Nephron (organoid): ENCODE measurements around the gene FOXL1.

Experiments used
- H3K27ac Mint-ChIP-seq, 3 experiments: 2 replicates each; pipeline ENCODE4 v1.8.0; 2020; ENCODE audit warnings: mixed read lengths in 3 of 3, mild to moderate bottlenecking in 2 of 3, moderate library complexity in 1 of 3
- H3K27me3 Mint-ChIP-seq: 2 replicates; pipeline ENCODE4 v1.8.0; 2021; ENCODE audit warnings: low read depth, mild to moderate bottlenecking, moderate library complexity, mixed read lengths
- H3K36me3 Mint-ChIP-seq: 2 replicates; pipeline ENCODE4 v1.8.0; 2020; ENCODE audit warnings: low read depth, mixed read lengths
- H3K4me1 Mint-ChIP-seq: 2 replicates; pipeline ENCODE4 v1.8.0; 2020; ENCODE audit warnings: mixed read lengths
- H3K4me3 Mint-ChIP-seq, 3 experiments: 2 replicates each; pipeline ENCODE4 v1.8.0; 2020; ENCODE audit warnings: mild to moderate bottlenecking in 3 of 3, mixed read lengths in 3 of 3, moderate library complexity in 2 of 3
- H3K9me3 Mint-ChIP-seq: 2 replicates; pipeline ENCODE4 v1.8.0; 2020; ENCODE audit warnings: mixed read lengths
- TF ChIP-seq, protein P1 (sequence below), 3 experiments: fragments of 200-600 bp; sonication (generic); IDR thresholded peaks; one replicate each; pipeline ENCODE4 v1.5.0; 2021; ENCODE audit warnings: antibody characterized with exemption in 3 of 3; ENCODE audit not compliant: unreplicated experiment in 3 of 3

The FOXL1 gene

GRCh38 chr16:86578061-86578599 is at the start of gene FOXL1:
Gene FOXL1 (plus strand): TSS chr16:86578549. CDS start chr16:86578724, 175 bp downstream.
- Mint-ChIP-seq H3K9me3 (no peaks in the 10 kb centered on the region), H3K4me1 (peaks cover 63% of the 10 kb centered on the region), H3K36me3 (peaks cover 19% of the 10 kb centered on the region), H3K4me3 (peak within 1 kb of the TSS; percentile 87 to 92 (median 91)), H3K27me3 (peaks cover 94% of the 10 kb centered on the region), H3K27ac (peak within 1 kb of the TSS; percentile 92 to 98 (median 97))
- TF ChIP-seq, protein P1, sequence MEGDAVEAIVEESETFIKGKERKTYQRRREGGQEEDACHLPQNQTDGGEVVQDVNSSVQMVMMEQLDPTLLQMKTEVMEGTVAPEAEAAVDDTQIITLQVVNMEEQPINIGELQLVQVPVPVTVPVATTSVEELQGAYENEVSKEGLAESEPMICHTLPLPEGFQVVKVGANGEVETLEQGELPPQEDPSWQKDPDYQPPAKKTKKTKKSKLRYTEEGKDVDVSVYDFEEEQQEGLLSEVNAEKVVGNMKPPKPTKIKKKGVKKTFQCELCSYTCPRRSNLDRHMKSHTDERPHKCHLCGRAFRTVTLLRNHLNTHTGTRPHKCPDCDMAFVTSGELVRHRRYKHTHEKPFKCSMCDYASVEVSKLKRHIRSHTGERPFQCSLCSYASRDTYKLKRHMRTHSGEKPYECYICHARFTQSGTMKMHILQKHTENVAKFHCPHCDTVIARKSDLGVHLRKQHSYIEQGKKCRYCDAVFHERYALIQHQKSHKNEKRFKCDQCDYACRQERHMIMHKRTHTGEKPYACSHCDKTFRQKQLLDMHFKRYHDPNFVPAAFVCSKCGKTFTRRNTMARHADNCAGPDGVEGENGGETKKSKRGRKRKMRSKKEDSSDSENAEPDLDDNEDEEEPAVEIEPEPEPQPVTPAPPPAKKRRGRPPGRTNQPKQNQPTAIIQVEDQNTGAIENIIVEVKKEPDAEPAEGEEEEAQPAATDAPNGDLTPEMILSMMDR (IDR thresholded peaks at IDR 0.05; ENCODE audit: unreplicated experiment in 3 of 3), result no peak

- Mint-ChIP-seq H3K27me3 (peaks cover 88% of the 10 kb centered on the region), H3K9me3 (no peaks in the 10 kb centered on the region), H3K4me3 (no peak overlapping the region), H3K4me1 (peaks cover 4% of the 10 kb centered on the region), H3K27ac (no peak overlapping the region), H3K36me3 (no peaks in the 10 kb centered on the region)
- TF ChIP-seq, protein P1 (IDR thresholded peaks at IDR 0.05; ENCODE audit: unreplicated experiment in 3 of 3), result no peak
Measured at GRCh38 chr16:86529160-86529559, 49.2 kb upstream of the FOXL1 start.

DNA sequence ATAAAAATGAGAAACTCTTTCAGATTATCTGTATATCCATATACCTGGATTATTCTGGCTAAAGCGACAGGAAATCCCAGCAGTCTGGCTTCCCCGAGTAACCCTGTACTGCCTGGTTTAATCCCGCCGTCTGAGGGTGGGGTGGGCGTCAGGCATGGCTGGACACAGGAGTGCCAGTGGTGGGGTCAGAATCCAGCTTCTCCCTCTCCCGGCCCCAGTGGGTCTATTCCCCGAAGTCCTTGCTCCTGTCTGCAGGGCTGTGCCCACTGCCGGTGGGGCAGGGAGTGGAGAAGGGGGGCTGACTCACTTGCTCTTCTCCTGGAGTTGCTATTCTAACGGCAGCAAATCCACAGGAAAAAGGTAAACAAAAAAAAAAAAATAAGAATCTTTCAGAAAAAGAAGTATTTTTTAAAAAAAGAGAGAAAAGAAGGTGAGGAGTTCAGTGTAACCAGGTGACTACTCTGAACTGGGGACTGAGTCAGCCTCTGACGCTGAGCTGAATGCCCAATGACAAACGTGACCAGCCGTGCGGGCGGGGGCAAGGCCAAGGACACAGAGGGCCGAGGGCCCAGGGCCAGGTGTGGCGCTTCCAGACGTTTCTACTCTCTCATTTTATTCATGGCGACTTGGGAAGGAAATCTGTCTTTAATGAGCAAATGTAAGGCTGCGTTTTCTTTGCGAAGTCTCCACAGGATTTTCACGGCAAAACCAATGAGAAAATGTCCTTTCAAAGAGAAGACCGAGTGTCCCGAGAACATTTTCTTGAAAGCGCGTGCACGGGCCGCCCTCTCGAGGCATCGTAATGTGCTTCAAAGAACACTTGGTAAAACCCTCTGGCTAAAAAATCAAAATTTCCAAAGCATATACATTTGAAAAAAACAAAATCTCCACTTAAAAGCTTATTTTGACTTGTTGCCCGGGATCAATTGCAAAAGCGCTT is 47.8 kb upstream of the FOXL1 start:
- no peak overlapping the region for H3K27ac Mint-ChIP-seq
- TF ChIP-seq, protein P1 (IDR thresholded peaks at IDR 0.05; ENCODE audit: unreplicated experiment in 3 of 3), result no peak
- H3K36me3 Mint-ChIP-seq, result no peaks in the 10 kb centered on the region
- no peak overlapping the region for H3K4me3 Mint-ChIP-seq
- H3K4me1 Mint-ChIP-seq, result peaks cover 4% of the 10 kb centered on the region
- H3K27me3 Mint-ChIP-seq, result peaks cover 89% of the 10 kb centered on the region
- H3K9me3 Mint-ChIP-seq, result no peaks in the 10 kb centered on the region

GRCh38 chr16:86531191-86531545 is 47.2 kb upstream of the FOXL1 start:
- Mint-ChIP-seq H3K9me3 (no peaks in the 10 kb centered on the region), H3K27ac (no peak overlapping the region), H3K4me3 (no peak overlapping the region), H3K27me3 (peaks cover 88% of the 10 kb centered on the region), H3K36me3 (no peaks in the 10 kb centered on the region), H3K4me1 (peaks cover 4% of the 10 kb centered on the region)
- TF ChIP-seq, protein P1 (IDR thresholded peaks at IDR 0.05; ENCODE audit: unreplicated experiment in 3 of 3), result no peak

DNA sequence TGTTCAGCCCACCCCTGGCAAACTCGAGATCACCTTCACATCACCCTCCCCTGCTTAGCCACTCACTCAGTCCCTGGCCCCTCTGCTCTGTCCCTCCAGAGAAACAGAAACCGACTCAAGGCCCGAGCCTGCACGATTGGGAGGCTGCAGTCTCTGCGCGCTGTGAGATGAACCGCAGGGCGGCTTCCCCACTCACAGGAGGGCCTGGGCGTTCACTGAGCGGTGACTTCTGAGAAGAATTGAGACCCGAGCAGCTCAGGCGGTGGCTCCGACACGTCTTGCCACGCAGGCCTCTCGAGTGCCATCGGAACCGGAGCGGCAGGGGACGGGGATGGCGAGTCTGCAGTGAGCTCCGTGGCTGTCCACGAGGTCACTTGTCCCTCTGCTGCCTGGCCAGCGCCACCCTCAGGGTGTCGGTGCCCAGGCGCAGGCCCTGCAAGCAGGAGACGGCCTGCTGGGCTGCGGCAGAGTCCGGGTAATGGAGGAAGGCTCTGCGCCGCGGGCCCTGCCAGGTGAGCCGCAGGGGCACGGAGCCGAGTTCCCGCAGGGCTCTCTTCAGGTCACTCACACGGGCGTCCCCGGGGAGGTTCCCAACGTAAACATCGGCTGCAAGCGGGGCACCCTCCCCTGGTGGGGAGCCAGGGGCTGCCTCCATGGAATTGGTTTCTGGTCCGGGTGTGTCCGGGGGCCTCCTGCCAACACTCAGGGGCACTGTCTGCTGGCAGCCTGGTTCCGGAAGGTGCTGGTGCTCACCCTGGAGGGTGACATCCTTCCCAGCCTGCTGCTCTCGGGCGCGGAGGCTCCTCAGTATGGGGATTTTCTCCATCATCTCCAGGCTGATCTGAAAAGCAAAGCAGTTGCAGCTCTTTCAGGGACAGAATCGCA is 46.5 kb upstream of the FOXL1 start:
- no peaks in the 10 kb centered on the region for H3K9me3 Mint-ChIP-seq
- peaks cover 4% of the 10 kb centered on the region for H3K4me1 Mint-ChIP-seq
- H3K36me3 Mint-ChIP-seq, result no peaks in the 10 kb centered on the region
- no peak overlapping the region for H3K27ac Mint-ChIP-seq
- H3K27me3 Mint-ChIP-seq, result peaks cover 88% of the 10 kb centered on the region
- TF ChIP-seq, protein P1 (IDR thresholded peaks at IDR 0.05; ENCODE audit: unreplicated experiment in 3 of 3), result no peak
- H3K4me3 Mint-ChIP-seq, result no peak overlapping the region
